Endothelial cell of umbilical vein (primary cell): Measurements from ENCODE around the gene FAM76B. TPM values are rescaled to one million over a fixed set of nuclear protein-coding genes. Genes with fewer than 3 reads are reported as not detected.

ENCODE experiments used
- BruUV-seq: library from RNA; stranded (reverse); fragments of 400-500 nt; replicated peaks from 2 replicates; lab custom pipeline; 2021; lab: Mats Ljungman, UMichigan
- CTCF ChIA-PET: fragments of 300-600, 350-600 bp; sonication (Branson Sonifier 250); formaldehyde crosslinking; loops from one replicate; lab custom pipeline; 2021; ENCODE audit warnings: antibody characterized with exemption, inconsistent platforms; lab: Charles Lee
- POLR2A ChIA-PET: fragments of 300-600, 350-600 bp; sonication (Branson Sonifier 250); formaldehyde crosslinking; loops from one replicate; lab custom pipeline; 2021; ENCODE audit warnings: antibody characterized with exemption, inconsistent platforms; lab: Charles Lee
- DNase-seq: peaks from one replicate; pipeline ENCODE4 v3.0.0-alpha.2; 2011; ENCODE audit warnings: low read depth, low spot score
- FAIRE-seq: peaks from 2 replicates; lab custom pipeline; 2011; peaks lifted over from hg19 to GRCh38; lab: Jason Lieb, UNC
- H2AFZ ChIP-seq: 2 replicates; pipeline ENCODE4 v1.6.0; 2012; ENCODE audit warnings: low read depth, low read length, control low read depth, inconsistent platforms
- H3K27ac ChIP-seq: 2 replicates; pipeline ENCODE4 v1.5.1; 2011; ENCODE audit warnings: low read depth, mild to moderate bottlenecking, control low read depth, low read length, moderate library complexity; ENCODE audit not compliant: insufficient read depth
- H3K27me3 ChIP-seq, 2 experiments: 2 replicates each; pipeline versions ENCODE4 v1.6.0 to v1.6.1; 2011; ENCODE audit warnings: low read length in 2 of 2, mixed read lengths in 1 of 2; ENCODE audit not compliant: control insufficient read depth in 2 of 2, insufficient read depth in 2 of 2
- H3K36me3 ChIP-seq, 2 experiments: 2 replicates in 1 of 2; 3 replicates in 1 of 2; pipeline ENCODE4 v1.5.1; 2011; ENCODE audit warnings: low read length in 2 of 2, mild to moderate bottlenecking in 1 of 2, moderate library complexity in 1 of 2; ENCODE audit not compliant: control insufficient read depth in 2 of 2, insufficient read depth in 2 of 2; ENCODE audit errors: extremely low read depth in 1 of 2
- H3K4me1 ChIP-seq: 3 replicates; pipeline ENCODE4 v1.5.1; 2011; ENCODE audit warnings: mild to moderate bottlenecking, low read length; ENCODE audit not compliant: control insufficient read depth, insufficient read depth; ENCODE audit errors: extremely low read depth
- H3K4me2 ChIP-seq: 2 replicates; pipeline ENCODE4 v1.6.1; 2011; ENCODE audit warnings: low read length, control low read depth, mixed read lengths; ENCODE audit not compliant: insufficient read depth
- H3K4me3 ChIP-seq, 3 experiments: fragments of 200-600 bp in 1 of 3; sonication (generic), shearing (Covaris generic) in 1 of 3; replicated peaks in 1 of 3; 2 replicates each; pipeline ENCODE4 v1.5.1; 2011 to 2016; ENCODE audit warnings: control low read depth in 3 of 3, low read length in 3 of 3, mild to moderate bottlenecking in 2 of 3, inconsistent platforms in 1 of 3, low read depth in 1 of 3, moderate library complexity in 1 of 3; ENCODE audit not compliant: insufficient read depth in 1 of 3
- H3K79me2 ChIP-seq: 2 replicates; pipeline ENCODE4 v1.6.0; 2012; ENCODE audit warnings: low read length, inconsistent platforms; ENCODE audit not compliant: control insufficient read depth, insufficient read depth
- H3K9ac ChIP-seq: replicated peaks from 2 replicates; pipeline ENCODE3; 2011; ENCODE audit warnings: low read length, control low read depth; ENCODE audit not compliant: insufficient read depth; ENCODE audit errors: extremely low read depth
- H3K9me1 ChIP-seq: replicated peaks from 3 replicates; pipeline ENCODE4 v1.6.0; 2011; ENCODE audit warnings: mild to moderate bottlenecking, low read length; ENCODE audit not compliant: control insufficient read depth, insufficient read depth; ENCODE audit errors: extremely low read depth
- H3K9me3 ChIP-seq: replicated peaks from 2 replicates; pipeline ENCODE4 v1.5.1; 2012; ENCODE audit warnings: low read length, inconsistent platforms; ENCODE audit not compliant: control insufficient read depth, insufficient read depth
- H4K20me1 ChIP-seq: replicated peaks from 2 replicates; pipeline ENCODE3; 2011; ENCODE audit warnings: mild to moderate bottlenecking, low read length; ENCODE audit not compliant: control insufficient read depth, insufficient read depth; ENCODE audit errors: extremely low read depth
- CTCF ChIP-seq, 2 donors: IDR thresholded peaks; 1 replicate in 1 of 2; 2 replicates in 1 of 2; pipeline ENCODE4 v1.5.1; 2011; ENCODE audit warnings: low read length in 2 of 2, mild to moderate bottlenecking in 2 of 2, moderate library complexity in 2 of 2, control low read depth in 1 of 2, inconsistent platforms in 1 of 2, low read depth in 1 of 2; ENCODE audit not compliant: insufficient read depth in 1 of 2; ENCODE audit errors: extremely low read depth in 1 of 2
- EZH2 ChIP-seq: IDR thresholded peaks from 2 replicates; pipeline ENCODE4 v1.6.1; 2012; ENCODE audit warnings: borderline replicate concordance, low read depth, mild to moderate bottlenecking, moderate library complexity, low read length, inconsistent platforms; ENCODE audit not compliant: severe bottlenecking
- FOS ChIP-seq: IDR thresholded peaks from 2 replicates; pipeline ENCODE4 v1.6.1; 2011; ENCODE audit warnings: mild to moderate bottlenecking, low read length, moderate library complexity, borderline replicate concordance; ENCODE audit not compliant: insufficient read depth
- GATA2 ChIP-seq: IDR thresholded peaks from 2 replicates; pipeline ENCODE4 v1.7.0; 2011; ENCODE audit warnings: low read depth, mild to moderate bottlenecking, moderate library complexity, mixed read lengths, low read length; ENCODE audit not compliant: insufficient read length, insufficient read depth
- POLR2A ChIP-seq: IDR thresholded peaks from 2 replicates; pipeline ENCODE4 v1.6.1; 2012; ENCODE audit warnings: low read depth, mild to moderate bottlenecking, control low read depth, low read length
- dilution Hi-C: fragments of 300-500 bp; cut with MboI; formaldehyde crosslinking; loops from one replicate; pipeline ENCODE4 v1.15.0; 2019; ENCODE audit warnings: low sequenced_read_pairs; ENCODE audit not compliant: extremely low pct_ligation_motif_present
- intact Hi-C: fragments of 100-400 bp; cut with micrococcal nuclease; formaldehyde crosslinking; loops from one replicate; pipeline ENCODE4 v1.10.0; 2022
- polyA plus RNA-seq, 4 experiments: library from polyadenylated mRNA; depleted of rRNA in 3 of 4; stranded (reverse) in 3 of 4; unstranded in 1 of 4; fragments of >200 nt; gene quantifications; 2 replicates each; pipeline versions ENCODE4 v1.2.1 to v1.2.3, GENCODE V29; 2011 to 2012; ENCODE audit warnings: missing spikeins in 1 of 4
- total RNA-seq: library from RNA; stranded (reverse); gene quantifications from 2 replicates; pipeline ENCODE4 v1.2.3, GENCODE V29; 2021

The FAM76B gene
- total and polyA plus RNA-seq, 2 donors (not counting 3 experiments of a cell fraction or from before 2014, with no cell fraction given), result 6.7 to 25.7 TPM

GRCh38 chr11:95832763-95833162, 43.2 kb upstream of the FAM76B start:
- Histone ChIP-seq H3K27me3 (no peaks in the 10 kb centered on the region), H3K4me3 (no peak overlapping the region), H3K4me2 (no peak overlapping the region), H4K20me1 (no peaks in the 10 kb centered on the region), H2AFZ (no peak overlapping the region), H3K79me2 (no peaks in the 10 kb centered on the region), H3K36me3 (peaks cover 7 to 15% of the 10 kb centered on the region in 2 experiments), H3K9me3 (no peaks in the 10 kb centered on the region), H3K27ac (no peak overlapping the region), H3K4me1 (no peaks in the 10 kb centered on the region), H3K9me1 (no peaks in the 10 kb centered on the region), H3K9ac (no peak overlapping the region)
- dilution Hi-C loops, result no loop called here
- no TSS peak for BruUV-seq
- ChIA-PET CTCF (interaction anchor here (0.9 to 9.8 kb wide), 6 partner anchors 12 to 592 kb away, joined by 3 to 145 read pairs (median 6); partner anchors contain the start of genes CCDC82, JRKL and MAML2), POLR2A (no interaction called here)
- intact Hi-C loops, result no loop called here
- DNase-seq (no peak), FAIRE-seq (no peak)
- no peak for TF ChIP-seq GATA2
- no peak for TF ChIP-seq CTCF (IDR thresholded peaks at IDR 0.05; ENCODE audit: extremely low read depth in 1 of 2, insufficient read depth in 1 of 2, low read depth in 1 of 2, low read length in 2 of 2)
- TF ChIP-seq EZH2, result no peak
- TF ChIP-seq POLR2A, result no peak
- TF ChIP-seq FOS, result no peak
